ENCODE data around the gene GADL1. TPM values are rescaled to one million over a fixed set of nuclear protein-coding genes. Genes with fewer than 3 reads are reported as not detected.

The GADL1 gene
- total RNA-seq, 4 donors from 2014 or later: not detected

DNA sequence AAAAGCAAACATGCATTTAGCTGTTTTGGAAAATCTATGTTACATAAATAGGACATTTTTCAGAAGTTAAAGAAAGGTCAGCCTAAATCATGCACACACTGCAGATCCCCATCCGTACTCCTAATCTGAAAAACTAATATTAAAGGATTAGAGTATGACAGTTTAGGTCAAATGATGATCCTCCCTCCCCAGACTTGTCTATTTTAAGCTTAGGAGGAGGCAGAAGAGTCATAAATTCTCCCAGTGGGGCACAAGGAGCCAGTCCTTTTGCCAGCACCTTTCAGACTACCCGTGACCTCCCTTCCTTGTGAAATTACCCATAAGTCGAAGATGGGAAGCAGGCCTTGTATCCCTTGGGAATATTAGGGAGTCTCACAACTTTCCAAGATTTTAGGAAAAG lies 210.1 kb downstream of the GADL1 start:
- peaks cover 10 to 94% (median 57%) of the 10 kb centered on the region in 3 donors for H3K4me1 ChIP-seq
- H3K36me3 ChIP-seq: peaks cover 0 to 20% (median 0%) of the 10 kb centered on the region in 3 donors
- WGBS, 2 donors: 63 to 68% methylated on average over 3 of the region's 3 CpGs
- no peaks in the 10 kb centered on the region for H3K9me3 ChIP-seq
- H3K27me3 ChIP-seq: no peaks in the 10 kb centered on the region
- H3K4me3 ChIP-seq: no peak overlapping the region
- DNase-seq: no peak
- H3K27ac ChIP-seq: peak overlapping the region in 1 of 4 donors; percentile 8
- TF ChIP-seq, protein P1, sequence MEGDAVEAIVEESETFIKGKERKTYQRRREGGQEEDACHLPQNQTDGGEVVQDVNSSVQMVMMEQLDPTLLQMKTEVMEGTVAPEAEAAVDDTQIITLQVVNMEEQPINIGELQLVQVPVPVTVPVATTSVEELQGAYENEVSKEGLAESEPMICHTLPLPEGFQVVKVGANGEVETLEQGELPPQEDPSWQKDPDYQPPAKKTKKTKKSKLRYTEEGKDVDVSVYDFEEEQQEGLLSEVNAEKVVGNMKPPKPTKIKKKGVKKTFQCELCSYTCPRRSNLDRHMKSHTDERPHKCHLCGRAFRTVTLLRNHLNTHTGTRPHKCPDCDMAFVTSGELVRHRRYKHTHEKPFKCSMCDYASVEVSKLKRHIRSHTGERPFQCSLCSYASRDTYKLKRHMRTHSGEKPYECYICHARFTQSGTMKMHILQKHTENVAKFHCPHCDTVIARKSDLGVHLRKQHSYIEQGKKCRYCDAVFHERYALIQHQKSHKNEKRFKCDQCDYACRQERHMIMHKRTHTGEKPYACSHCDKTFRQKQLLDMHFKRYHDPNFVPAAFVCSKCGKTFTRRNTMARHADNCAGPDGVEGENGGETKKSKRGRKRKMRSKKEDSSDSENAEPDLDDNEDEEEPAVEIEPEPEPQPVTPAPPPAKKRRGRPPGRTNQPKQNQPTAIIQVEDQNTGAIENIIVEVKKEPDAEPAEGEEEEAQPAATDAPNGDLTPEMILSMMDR (IDR thresholded peaks at IDR 0.05): no peak
- TF ChIP-seq POLR2A (IDR thresholded peaks at IDR 0.05): no peak
- intact Hi-C loops (cut with DNase I): no loop called here

- Histone ChIP-seq H3K9me3 (no peaks in the 10 kb centered on the region), H3K4me1 (peaks cover 7 to 94% (median 51%) of the 10 kb centered on the region in 3 donors), H3K4me3 (no peak overlapping the region), H3K36me3 (peaks cover 0 to 26% (median 0%) of the 10 kb centered on the region in 3 donors), H3K27ac (peak overlapping the region in 3 of 4 donors; percentile 28 to 74 (median 35)), H3K27me3 (no peaks in the 10 kb centered on the region)
- WGBS, 2 donors: 60 to 92% methylated on average over 1 to 3 of the region's 3 CpGs
- no peak for TF ChIP-seq POLR2A (IDR thresholded peaks at IDR 0.05)
- TF ChIP-seq, protein P1 (IDR thresholded peaks at IDR 0.05): no peak
- intact Hi-C loops (cut with DNase I): no loop called here
- no peak for DNase-seq
These were observed 210.7 kb downstream of the GADL1 start for GRCh38 chr3:30683769-30684168.

DNA sequence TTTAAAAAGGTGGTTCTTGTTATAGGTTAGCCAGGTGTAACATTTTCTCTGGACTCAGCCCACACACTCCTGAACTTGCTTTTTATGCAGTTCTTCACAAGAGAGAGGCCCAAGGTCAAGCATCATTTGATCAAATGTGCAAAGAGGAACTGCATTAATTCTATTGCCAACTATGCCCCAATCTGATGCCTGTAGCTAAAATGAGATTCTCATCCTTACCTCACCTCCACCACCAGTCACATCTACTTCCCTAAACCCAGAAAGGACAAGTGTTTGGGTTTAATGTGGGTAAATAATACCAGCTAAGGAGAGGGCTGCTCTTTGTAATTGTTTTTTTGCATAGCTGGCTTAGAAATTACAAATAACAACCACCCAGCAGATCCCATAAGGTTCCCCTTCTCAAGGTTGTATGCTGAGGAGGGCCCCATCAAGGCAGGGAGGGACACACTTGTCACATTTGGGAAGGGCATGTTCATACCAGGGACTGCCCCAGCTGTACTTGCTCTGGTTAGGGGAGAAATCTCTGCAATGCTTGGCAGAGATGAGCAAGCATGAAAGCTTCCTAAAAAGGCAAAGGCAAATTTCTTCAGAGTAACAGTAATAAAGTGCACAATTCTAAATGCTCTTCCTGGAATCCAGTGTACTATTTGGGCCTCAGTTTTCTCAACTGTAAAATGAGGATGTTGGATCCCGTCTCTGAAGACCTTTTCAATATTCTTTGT lies 211.9 kb downstream of the GADL1 start:
- 40 to 58% methylated on average over 1 of the region's 1 CpG for WGBS, 2 donors
- no peak for TF ChIP-seq POLR2A (IDR thresholded peaks at IDR 0.05)
- intact Hi-C loops (cut with DNase I): no loop called here
- Histone ChIP-seq H3K4me1 (peaks cover 0 to 84% (median 44%) of the 10 kb centered on the region in 3 donors), H3K4me3 (no peak overlapping the region), H3K9me3 (no peaks in the 10 kb centered on the region), H3K36me3 (peaks cover 0 to 30% (median 0%) of the 10 kb centered on the region in 3 donors), H3K27ac (peak overlapping the region in 3 of 4 donors; percentile 65 to 74 (median 72)), H3K27me3 (no peaks in the 10 kb centered on the region)
- no peak for DNase-seq

DNA sequence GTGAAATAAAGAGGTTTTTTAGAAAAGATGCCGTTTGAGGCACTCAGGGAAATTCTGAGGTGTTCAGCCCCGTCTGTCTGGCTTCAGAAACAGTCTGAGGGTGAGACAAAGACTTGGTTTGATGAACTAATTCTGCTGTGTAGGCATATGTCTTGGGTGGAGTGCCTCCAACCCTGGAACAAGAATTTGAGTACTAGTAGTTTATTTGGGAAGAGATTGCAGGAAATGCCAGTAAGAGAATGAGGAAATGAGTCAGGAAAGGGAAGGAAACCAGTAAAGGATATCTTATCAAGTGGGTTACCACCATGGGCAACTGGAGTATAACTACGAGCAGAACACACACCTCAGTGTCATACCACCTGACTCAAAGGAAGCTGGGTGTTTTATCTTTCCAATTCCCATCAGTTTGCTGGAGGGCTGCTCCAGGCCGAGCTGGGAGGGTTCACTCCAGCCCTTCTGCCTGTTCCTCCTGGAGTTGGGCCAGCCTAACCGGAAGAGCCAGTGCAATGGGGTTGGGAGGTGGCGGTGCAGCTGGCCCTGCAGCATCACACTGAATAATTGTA lies 212.7 kb downstream of the GADL1 start:
- 61% methylated on average over 6 of the region's 6 CpGs for WGBS, 2 donors
- H3K27me3 ChIP-seq: no peaks in the 10 kb centered on the region
- no peak overlapping the region for H3K4me3 ChIP-seq
- DNase-seq: no peak
- H3K36me3 ChIP-seq: peaks cover 0 to 35% (median 0%) of the 10 kb centered on the region in 3 donors
- no peak for TF ChIP-seq POLR2A (IDR thresholded peaks at IDR 0.05)
- intact Hi-C loops (cut with DNase I): no loop called here
- peak overlapping the region; percentile 36 to 74 (median 68) for H3K27ac ChIP-seq
- H3K9me3 ChIP-seq: no peaks in the 10 kb centered on the region
- H3K4me1 ChIP-seq: peaks cover 0 to 82% (median 44%) of the 10 kb centered on the region in 3 donors

- Histone ChIP-seq H3K27me3 (no peaks in the 10 kb centered on the region), H3K9me3 (no peaks in the 10 kb centered on the region), H3K36me3 (peaks cover 0 to 40% (median 0%) of the 10 kb centered on the region in 3 donors), H3K4me1 (peaks cover 0 to 82% (median 44%) of the 10 kb centered on the region in 3 donors), H3K27ac (peak overlapping the region; percentile 36 to 74 (median 68)), H3K4me3 (no peak overlapping the region)
- DNase-seq: no peak
- TF ChIP-seq POLR2A (IDR thresholded peaks at IDR 0.05): no peak
- TF ChIP-seq, protein P1 (IDR thresholded peaks at IDR 0.05): no peak
- intact Hi-C loops (cut with DNase I): no loop called here
- WGBS, 2 donors: 63 to 76% methylated on average over 17 to 18 of the region's 18 CpGs
These were observed 213.4 kb downstream of the GADL1 start for GRCh38 chr3:30680789-30681648.
